HG03575 (cell line): ENCODE data around the gene REP15.
"Not testable (repeated sequence)": the region's sequence is repeated elsewhere in the genome, so short reads cannot be mapped to it uniquely, and the experiment has no call there.

Experiments used
- ATAC-seq: cut with Tn5 transposase; IDR thresholded peaks from one replicate; pipeline ENCODE4 v1.9.1; 2021; ENCODE audit not compliant: unreplicated experiment, insufficient number of reproducible peaks, low FRiP score; ENCODE audit errors: extremely low read depth

REP15 gene, protein sequence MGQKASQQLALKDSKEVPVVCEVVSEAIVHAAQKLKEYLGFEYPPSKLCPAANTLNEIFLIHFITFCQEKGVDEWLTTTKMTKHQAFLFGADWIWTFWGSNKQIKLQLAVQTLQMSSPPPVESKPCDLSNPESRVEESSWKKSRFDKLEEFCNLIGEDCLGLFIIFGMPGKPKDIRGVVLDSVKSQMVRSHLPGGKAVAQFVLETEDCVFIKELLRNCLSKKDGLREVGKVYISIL

GRCh38 chr12:27696293-27696652 is at the start of gene REP15:
Gene REP15, plus strand, starts transcription at chr12:27696447. Its CDS starts 116 bp downstream, at chr12:27696563.
- no peak for ATAC-seq

DNA sequence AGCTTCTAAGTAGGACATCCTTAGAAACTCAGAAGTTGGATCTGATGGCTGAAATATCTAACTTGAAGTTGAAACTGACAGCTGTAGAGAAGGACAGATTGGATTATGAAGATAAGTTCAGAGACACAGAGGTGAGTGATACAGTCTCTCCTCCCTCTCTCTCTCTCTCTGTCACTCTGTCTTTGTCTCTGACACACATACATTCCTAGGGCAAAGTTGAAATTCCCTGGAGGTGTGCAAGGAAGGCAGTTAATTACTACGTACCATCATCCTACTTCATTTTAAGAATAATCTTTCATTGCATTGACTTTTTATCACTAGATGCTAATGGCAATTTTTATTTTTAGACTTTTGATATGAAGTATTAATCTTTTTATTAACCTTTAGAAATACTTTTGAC is 46.2 kb upstream of the REP15 start:
- ATAC-seq: no peak

DNA sequence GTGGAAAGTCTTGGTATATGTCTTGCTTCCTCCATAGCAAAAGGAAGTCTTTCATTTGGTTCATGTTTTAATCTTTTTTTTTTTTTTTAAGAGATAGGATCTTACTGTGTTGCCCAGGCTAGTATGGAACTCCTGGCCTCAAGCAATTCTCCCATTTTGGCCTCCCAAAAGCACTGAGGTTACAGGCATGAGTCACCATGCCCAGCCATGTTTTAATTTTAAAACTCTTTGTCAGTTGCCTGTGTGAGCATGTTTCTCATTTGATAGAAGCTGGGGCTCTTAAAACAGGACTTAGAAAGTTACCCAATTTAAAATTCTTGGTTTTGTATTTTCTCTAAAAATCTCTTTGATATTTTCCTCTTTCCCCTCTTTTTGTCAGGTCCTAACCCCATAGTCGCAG is 45.0 kb upstream of the REP15 start:
- no peak for ATAC-seq

- ATAC-seq: no peak
Measured at GRCh38 chr12:27652174-27652763, 44.0 kb upstream of the REP15 start.

GRCh38 chr12:27653661-27654060 is 42.6 kb upstream of the REP15 start:
- no peak for ATAC-seq

DNA sequence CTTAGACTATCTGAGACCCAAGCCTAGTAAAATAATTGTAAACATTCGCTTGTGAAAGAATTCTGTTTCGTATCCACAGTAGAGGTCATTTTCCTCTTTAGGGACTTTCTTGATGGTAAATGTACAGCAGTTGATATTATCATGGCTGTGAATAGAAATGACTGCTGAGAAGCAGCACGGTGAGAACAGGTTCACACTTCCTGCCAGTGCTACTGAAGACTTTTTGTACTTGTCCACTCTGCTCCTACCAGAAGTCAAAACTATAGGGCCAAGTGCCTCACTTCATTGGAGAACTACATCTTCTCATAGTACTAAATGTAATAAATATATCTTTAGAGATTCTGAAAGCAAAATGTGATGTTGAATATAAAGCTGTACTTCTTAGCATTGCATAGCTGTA is 40.8 kb upstream of the REP15 start:
- ATAC-seq: not testable (repeated sequence)

DNA sequence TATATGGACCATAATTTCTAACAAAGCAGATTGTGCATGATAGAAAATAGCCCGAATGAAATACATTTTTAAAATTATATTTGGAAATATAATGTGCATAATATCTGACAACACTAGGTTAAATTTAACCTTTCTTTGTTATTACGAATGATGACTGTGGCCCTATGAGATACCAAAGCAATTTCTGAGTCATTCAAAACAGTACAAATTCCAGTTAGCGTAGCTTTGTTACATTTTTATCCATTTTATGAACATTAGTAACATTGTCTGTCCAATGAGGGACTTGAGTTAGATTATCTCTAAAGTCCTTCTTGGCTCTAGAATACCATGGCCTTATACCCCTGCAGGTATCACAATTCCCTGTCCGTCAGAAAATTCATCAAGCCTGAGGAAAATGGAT is 39.0 kb upstream of the REP15 start:
- ATAC-seq: no peak

GRCh38 chr12:27665704-27666103 is 30.5 kb upstream of the REP15 start:
- ATAC-seq: no peak

DNA sequence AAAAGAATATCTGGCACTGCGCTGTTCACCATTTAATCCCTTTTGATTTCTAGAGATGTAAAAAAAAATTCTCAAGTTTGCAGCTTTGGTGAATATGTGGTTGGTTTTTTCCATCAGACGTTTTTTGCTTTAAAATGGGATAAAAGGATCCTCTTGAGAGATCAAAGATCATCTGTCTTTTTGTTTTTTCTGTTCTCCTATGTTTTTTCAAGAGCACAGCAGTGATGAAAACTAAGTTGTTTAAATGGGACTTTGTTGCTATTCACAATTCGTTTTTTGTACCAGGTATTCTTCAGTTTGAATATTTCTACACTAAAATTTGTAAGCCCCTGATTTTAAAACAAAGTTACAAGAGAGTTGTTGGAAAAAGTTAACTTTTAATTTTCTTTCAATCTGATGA is 29.7 kb upstream of the REP15 start:
- no peak for ATAC-seq

DNA sequence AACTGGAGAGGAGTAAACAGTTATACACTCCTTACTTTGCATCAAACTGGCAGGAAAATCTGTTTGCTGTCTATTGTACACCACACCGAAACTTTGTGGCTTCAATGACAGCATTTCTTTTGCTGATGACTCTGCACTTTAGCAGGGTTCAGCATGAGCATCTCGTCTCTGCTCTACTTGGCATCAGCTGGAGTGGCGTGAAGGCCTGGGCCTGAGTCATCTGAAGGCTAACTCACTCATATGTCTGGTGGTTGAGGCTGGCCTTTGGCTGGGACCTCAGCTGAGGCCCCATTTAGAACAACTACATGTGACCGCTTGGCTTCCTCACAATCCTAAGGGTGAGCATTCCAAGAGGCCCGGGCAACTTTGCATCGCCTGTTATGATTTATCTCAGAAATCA is 28.7 kb upstream of the REP15 start:
- ATAC-seq: no peak

- no peak for ATAC-seq
Measured at GRCh38 chr12:27672051-27672450, 24.2 kb upstream of the REP15 start.

- no peak for ATAC-seq
Measured at GRCh38 chr12:27672643-27673042, 23.6 kb upstream of the REP15 start.

DNA sequence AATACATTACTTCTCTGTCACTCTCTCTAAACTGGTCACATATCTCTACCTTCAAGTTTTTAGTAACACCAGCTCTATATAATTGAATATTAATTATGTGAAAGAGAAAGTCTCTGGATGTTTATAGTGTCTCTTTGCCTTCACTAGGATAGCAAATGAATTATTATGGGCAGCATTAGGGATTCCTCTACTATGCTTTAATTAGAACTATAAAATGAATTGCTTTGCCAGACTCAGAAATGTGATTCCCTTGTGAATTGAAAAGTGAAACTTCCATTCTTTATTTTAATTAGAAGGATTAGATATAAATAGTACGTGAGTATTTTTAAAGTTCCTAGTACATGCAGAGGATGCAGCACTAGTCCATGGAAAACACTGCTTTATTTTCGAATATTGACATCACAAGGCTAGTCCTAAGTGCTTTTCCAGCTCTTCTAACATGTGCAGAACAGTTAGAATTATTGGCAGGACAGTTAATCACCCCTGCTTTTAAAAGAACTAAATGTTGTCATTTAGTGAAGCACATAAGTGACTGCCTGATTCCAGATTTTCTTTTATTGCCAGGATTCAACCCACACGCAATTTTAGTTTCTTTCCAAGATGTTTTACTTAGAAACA is 23.0 kb upstream of the REP15 start:
- ATAC-seq: no peak

- ATAC-seq: no peak
Measured at GRCh38 chr12:27674989-27675388, 21.3 kb upstream of the REP15 start.

DNA sequence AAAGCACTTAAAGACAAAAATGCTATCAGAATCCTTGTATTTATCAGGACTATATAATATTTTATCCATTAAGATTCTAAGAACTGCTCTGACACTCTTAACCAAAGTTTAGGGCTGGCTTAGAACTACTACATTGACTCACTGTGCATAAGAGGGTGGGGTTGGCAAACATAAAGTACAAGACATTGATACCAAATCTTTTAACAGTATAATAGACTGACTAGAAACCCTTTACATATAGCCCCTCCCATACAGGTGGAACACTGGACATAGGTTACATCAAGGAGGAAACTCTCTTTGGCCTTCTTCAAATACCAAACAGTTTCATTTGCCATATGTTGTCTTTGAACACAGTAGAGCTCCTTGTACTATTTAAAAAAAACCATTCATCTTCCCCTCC is 15.6 kb upstream of the REP15 start:
- no peak for ATAC-seq

GRCh38 chr12:27682534-27682933 is 13.7 kb upstream of the REP15 start:
- ATAC-seq: no peak

DNA sequence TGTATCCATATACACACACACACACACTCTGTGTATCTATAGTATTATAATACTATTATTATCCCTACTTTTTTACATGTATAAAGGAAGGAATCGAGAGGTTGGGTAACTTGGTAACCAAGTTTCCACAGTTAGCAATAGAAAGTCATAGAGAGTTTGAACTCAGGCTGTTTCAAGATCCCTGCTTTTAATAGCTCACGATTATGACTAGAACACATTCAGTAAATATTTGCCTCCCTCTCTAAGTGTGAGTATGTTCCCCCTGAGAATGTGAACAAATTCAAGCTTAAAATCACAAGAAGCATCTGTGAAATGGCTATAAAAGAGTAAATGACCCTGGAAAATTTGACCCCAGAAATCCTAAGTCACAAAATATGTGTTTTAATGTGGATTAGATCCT is 11.0 kb upstream of the REP15 start:
- no peak for ATAC-seq

GRCh38 chr12:27686147-27686546 is 10.1 kb upstream of the REP15 start:
- ATAC-seq: no peak

GRCh38 chr12:27688671-27689070 is 7.6 kb upstream of the REP15 start:
- no peak for ATAC-seq

DNA sequence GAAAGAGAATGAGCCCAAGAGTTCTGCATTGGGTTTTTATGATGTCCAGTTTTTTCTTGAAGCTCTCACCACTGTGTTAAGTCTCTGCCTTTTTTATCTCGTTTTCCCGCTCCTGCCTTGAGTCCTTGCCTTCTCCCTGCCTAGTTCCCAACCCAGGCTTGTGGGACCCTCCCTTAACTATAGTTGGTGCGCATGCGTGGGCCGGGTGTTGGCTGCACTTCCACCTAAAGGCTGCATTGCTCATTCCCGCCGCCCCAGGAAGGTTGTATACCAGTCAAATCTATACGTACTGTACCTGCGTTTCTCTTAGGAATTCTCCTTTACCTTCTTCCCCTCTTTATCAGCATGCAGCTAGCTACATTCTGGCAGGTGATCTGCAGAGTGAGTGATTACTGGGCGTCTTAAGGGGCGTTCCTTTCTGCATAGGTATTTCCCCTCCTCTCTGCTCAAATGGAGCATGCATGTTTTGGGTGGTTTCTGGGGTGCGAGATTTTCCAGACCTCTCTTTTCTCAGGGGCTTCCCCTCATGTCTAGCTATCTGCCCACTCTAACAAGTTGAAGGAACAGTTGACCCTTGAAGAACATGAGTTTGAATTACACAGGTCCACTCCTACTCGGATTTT is 6.6 kb upstream of the REP15 start:
- ATAC-seq: no peak
